ENCODE measurements around the gene PSMA3. TPM values are rescaled to one million over a fixed set of nuclear protein-coding genes. Genes with fewer than 3 reads are reported as not detected.

Gene PSMA3
- total RNA-seq, 2 donors from 2014 or later: 279 to 291 TPM

DNA sequence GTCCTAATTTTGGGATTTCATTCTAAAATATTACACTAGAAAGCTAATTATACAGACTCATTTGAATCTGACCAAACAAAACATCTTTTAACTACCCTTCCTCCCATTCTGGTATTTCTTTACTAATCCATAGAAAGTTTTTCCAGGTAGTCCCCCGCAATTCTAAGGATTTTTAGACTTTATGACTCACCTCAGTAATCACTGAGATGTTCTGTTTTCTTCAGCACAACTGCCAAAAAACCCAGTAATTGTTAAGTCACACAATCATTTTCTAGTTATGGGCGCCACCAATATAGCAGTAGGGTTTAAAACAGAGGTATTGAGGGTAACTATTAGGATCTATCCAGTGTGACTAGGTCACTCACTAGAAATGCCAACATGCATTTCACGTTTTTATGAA, 52.1 kb downstream of the PSMA3 start:
- 8 to 11% methylated on average over 3 of the region's 3 CpGs for WGBS, 2 experiments (ENCODE audit: insufficient coverage in 1 of 2, insufficient read length in 1 of 2)
- Mint-ChIP-seq H3K27me3 (ENCODE audit: insufficient read depth) (no peaks in the 10 kb centered on the region), H3K4me3 (no peak overlapping the region), H3K4me1 (peaks cover 15% of the 10 kb centered on the region), H3K36me3 (ENCODE audit: low read depth) (peaks cover 38% of the 10 kb centered on the region), H3K27ac (no peak overlapping the region), H3K9me3 (no peaks in the 10 kb centered on the region)
- Histone ChIP-seq H3K9ac (ENCODE audit: extremely low read depth, low read length, poor library complexity, severe bottlenecking) (peak overlapping the region; percentile 97), H3K9me3 (ENCODE audit: control insufficient read depth, low read length) (no peaks in the 10 kb centered on the region), H3K4me1 (ENCODE audit: control insufficient read depth, insufficient read depth, low read length) (no peaks in the 10 kb centered on the region), H3K27ac (ENCODE audit: low read depth, low read length) (no peak overlapping the region), H3K36me3 (ENCODE audit: control insufficient read depth, insufficient read depth, low read length) (peaks cover 50% of the 10 kb centered on the region), H3K4me3 (ENCODE audit: low read length) (peak overlapping the region; percentile 100), H3K27me3 (ENCODE audit: control insufficient read depth, insufficient read depth, low read length, poor library complexity, severe bottlenecking) (no peaks in the 10 kb centered on the region)
- TF ChIP-seq, protein P1, sequence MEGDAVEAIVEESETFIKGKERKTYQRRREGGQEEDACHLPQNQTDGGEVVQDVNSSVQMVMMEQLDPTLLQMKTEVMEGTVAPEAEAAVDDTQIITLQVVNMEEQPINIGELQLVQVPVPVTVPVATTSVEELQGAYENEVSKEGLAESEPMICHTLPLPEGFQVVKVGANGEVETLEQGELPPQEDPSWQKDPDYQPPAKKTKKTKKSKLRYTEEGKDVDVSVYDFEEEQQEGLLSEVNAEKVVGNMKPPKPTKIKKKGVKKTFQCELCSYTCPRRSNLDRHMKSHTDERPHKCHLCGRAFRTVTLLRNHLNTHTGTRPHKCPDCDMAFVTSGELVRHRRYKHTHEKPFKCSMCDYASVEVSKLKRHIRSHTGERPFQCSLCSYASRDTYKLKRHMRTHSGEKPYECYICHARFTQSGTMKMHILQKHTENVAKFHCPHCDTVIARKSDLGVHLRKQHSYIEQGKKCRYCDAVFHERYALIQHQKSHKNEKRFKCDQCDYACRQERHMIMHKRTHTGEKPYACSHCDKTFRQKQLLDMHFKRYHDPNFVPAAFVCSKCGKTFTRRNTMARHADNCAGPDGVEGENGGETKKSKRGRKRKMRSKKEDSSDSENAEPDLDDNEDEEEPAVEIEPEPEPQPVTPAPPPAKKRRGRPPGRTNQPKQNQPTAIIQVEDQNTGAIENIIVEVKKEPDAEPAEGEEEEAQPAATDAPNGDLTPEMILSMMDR (conservative IDR thresholded peaks at IDR 0.05): no peak
- DNase-seq: no peak

DNA sequence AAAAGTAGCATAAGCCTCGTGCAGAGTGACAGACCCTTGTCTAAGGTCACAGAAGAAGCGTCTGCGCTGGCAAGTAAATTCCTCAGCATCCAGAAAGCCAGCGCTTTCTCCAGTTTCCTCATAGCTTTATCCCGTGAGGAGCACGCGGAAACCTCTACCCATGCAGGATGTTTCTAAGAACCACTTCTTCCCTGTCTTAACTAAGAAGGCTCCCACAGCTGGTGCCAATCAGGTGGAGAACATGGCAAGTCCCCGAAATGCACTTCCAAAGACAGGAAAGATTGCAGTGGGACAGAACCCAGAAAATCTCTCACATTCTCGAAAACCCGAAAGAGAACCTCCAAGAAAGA, 52.7 kb downstream of the PSMA3 start:
- Mint-ChIP-seq H3K27me3 (ENCODE audit: insufficient read depth) (no peaks in the 10 kb centered on the region), H3K4me1 (peaks cover 15% of the 10 kb centered on the region), H3K9me3 (no peaks in the 10 kb centered on the region), H3K27ac (no peak overlapping the region), H3K4me3 (no peak overlapping the region), H3K36me3 (ENCODE audit: low read depth) (peaks cover 41% of the 10 kb centered on the region)
- peak overlapping the region; percentile 97 for H3K9ac ChIP-seq (ENCODE audit: extremely low read depth, low read length, poor library complexity, severe bottlenecking)
- H3K4me1 ChIP-seq (ENCODE audit: control insufficient read depth, insufficient read depth, low read length): no peaks in the 10 kb centered on the region
- no peaks in the 10 kb centered on the region for H3K9me3 ChIP-seq (ENCODE audit: control insufficient read depth, low read length)
- H3K36me3 ChIP-seq (ENCODE audit: control insufficient read depth, insufficient read depth, low read length): peaks cover 47% of the 10 kb centered on the region
- H3K27me3 ChIP-seq (ENCODE audit: control insufficient read depth, insufficient read depth, low read length, poor library complexity, severe bottlenecking): no peaks in the 10 kb centered on the region
- peak overlapping the region; percentile 100 for H3K4me3 ChIP-seq (ENCODE audit: low read length)
- peak overlapping the region; percentile 98 for H3K27ac ChIP-seq (ENCODE audit: low read depth, low read length)
- DNase-seq: no peak
- TF ChIP-seq, protein P1 (conservative IDR thresholded peaks at IDR 0.05): no peak
- 0% methylated on average over 8 to 10 of the region's 10 CpGs for WGBS, 2 experiments (ENCODE audit: insufficient coverage in 1 of 2, insufficient read length in 1 of 2)

- TF ChIP-seq, protein P1 (conservative IDR thresholded peaks at IDR 0.05): no peak
- peak overlapping the region; percentile 100 for H3K4me3 ChIP-seq (ENCODE audit: low read length)
- Mint-ChIP-seq H3K4me1 (peaks cover 15% of the 10 kb centered on the region), H3K27ac (no peak overlapping the region), H3K9me3 (no peaks in the 10 kb centered on the region), H3K36me3 (ENCODE audit: low read depth) (peaks cover 40% of the 10 kb centered on the region), H3K27me3 (ENCODE audit: insufficient read depth) (no peaks in the 10 kb centered on the region), H3K4me3 (no peak overlapping the region)
- no peaks in the 10 kb centered on the region for H3K27me3 ChIP-seq (ENCODE audit: control insufficient read depth, insufficient read depth, low read length, poor library complexity, severe bottlenecking)
- peak overlapping the region; percentile 98 for H3K27ac ChIP-seq (ENCODE audit: low read depth, low read length)
- no peaks in the 10 kb centered on the region for H3K4me1 ChIP-seq (ENCODE audit: control insufficient read depth, insufficient read depth, low read length)
- WGBS, 2 experiments (ENCODE audit: insufficient coverage in 1 of 2, insufficient read length in 1 of 2): 0 to 1% methylated on average over 28 to 40 of the region's 40 CpGs
- peaks cover 42% of the 10 kb centered on the region for H3K36me3 ChIP-seq (ENCODE audit: control insufficient read depth, insufficient read depth, low read length)
- no peaks in the 10 kb centered on the region for H3K9me3 ChIP-seq (ENCODE audit: control insufficient read depth, low read length)
- peak; percentile 99 for DNase-seq
- peak overlapping the region; percentile 97 for H3K9ac ChIP-seq (ENCODE audit: extremely low read depth, low read length, poor library complexity, severe bottlenecking)
Observed at GRCh38 chr14:58297762-58298476, 53.3 kb downstream of the PSMA3 start.
